Tibial artery (tissue), 4 donors: ENCODE data around the gene AGFG1.

Experiments used
- DNase-seq, 2 donors: peaks; one replicate each; pipeline ENCODE4 v3.0.0-alpha.2; 2019
- H3K27ac ChIP-seq, 2 donors: fragments of 200-600 bp; sonication (generic) in 1 of 2; 1 replicate in 1 of 2; 2 replicates in 1 of 2; pipeline ENCODE4 v1.5.1; 2018 to 2019; ENCODE audit warnings: mild to moderate bottlenecking in 1 of 2
- H3K27me3 ChIP-seq, 2 donors: fragments of 200-600 bp; sonication (generic) in 1 of 2; one replicate each; pipeline versions ENCODE4 v1.5.1 to v1.6.0; 2016 to 2019
- H3K36me3 ChIP-seq, 3 donors: fragments of 200-600 bp; sonication (generic) in 2 of 3; one replicate each; pipeline ENCODE4 v1.5.1; 2016 to 2019; ENCODE audit warnings: mild to moderate bottlenecking in 2 of 3
- H3K4me1 ChIP-seq, 4 donors: fragments of 200-600 bp; sonication (generic) in 2 of 4; 1 replicate in 3 of 4; 2 replicates in 1 of 4; pipeline ENCODE4 v1.5.1; 2016 to 2019
- H3K4me3 ChIP-seq, 2 donors: fragments of 200-600 bp; sonication (generic) in 1 of 2; 1 replicate in 1 of 2; 2 replicates in 1 of 2; pipeline ENCODE4 v1.5.1; 2018 to 2019; ENCODE audit warnings: mild to moderate bottlenecking in 2 of 2
- H3K9me3 ChIP-seq, 3 donors: fragments of 200-600 bp; sonication (generic) in 1 of 3; one replicate each; pipeline ENCODE4 v1.5.1; 2016 to 2019
- intact Hi-C: fragments of 100-400 bp; cut with DNase I; formaldehyde crosslinking; loops from one replicate; pipeline ENCODE4 v1.15.0; 2023; ENCODE audit warnings: low total_unique reads
- TF ChIP-seq, protein P1 (sequence below), 2 experiments: fragments of 200-600 bp in 1 of 2; fragments of 450-650 bp in 1 of 2; IDR thresholded peaks; one replicate each; pipeline ENCODE4 v1.5.1; 2017 to 2019; ENCODE audit warnings: antibody characterized with exemption in 2 of 2, mild to moderate bottlenecking in 1 of 2, moderate library complexity in 1 of 2

The AGFG1 gene

DNA sequence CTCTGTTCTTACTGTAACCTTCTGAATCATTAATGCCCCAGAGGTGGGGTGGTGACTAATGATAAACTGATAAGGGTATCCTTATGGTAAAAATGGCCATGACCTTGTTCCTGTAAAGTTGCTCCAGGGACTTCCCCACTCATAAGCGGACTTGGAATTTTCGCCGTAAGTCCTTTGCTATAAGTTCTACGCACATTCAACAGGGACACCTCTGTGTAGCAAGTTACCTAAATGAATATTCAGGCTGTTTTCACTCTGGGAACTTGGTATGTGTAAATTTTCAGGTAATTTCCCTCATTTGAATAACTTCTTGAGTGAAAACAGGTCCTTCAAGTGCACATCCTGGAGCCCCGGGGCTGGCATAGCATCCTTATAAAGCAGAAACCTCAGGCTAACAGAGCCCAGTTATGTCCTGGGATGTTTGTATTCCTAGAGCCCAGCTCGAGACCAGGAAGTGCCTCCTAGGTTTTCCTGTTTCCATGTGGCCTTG lies 9.4 kb upstream of the AGFG1 start:
- H3K27me3 ChIP-seq: no peaks in the 10 kb centered on the region
- H3K27ac ChIP-seq: no peak overlapping the region
- H3K36me3 ChIP-seq: no peaks in the 10 kb centered on the region
- TF ChIP-seq, protein P1, sequence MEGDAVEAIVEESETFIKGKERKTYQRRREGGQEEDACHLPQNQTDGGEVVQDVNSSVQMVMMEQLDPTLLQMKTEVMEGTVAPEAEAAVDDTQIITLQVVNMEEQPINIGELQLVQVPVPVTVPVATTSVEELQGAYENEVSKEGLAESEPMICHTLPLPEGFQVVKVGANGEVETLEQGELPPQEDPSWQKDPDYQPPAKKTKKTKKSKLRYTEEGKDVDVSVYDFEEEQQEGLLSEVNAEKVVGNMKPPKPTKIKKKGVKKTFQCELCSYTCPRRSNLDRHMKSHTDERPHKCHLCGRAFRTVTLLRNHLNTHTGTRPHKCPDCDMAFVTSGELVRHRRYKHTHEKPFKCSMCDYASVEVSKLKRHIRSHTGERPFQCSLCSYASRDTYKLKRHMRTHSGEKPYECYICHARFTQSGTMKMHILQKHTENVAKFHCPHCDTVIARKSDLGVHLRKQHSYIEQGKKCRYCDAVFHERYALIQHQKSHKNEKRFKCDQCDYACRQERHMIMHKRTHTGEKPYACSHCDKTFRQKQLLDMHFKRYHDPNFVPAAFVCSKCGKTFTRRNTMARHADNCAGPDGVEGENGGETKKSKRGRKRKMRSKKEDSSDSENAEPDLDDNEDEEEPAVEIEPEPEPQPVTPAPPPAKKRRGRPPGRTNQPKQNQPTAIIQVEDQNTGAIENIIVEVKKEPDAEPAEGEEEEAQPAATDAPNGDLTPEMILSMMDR (IDR thresholded peaks at IDR 0.05): no peak
- intact Hi-C loops: no loop called here
- no peak overlapping the region for H3K4me3 ChIP-seq
- H3K9me3 ChIP-seq: no peaks in the 10 kb centered on the region
- DNase-seq: no peak
- H3K4me1 ChIP-seq: peaks cover 0 to 13% (median 5%) of the 10 kb centered on the region in 4 donors

DNA sequence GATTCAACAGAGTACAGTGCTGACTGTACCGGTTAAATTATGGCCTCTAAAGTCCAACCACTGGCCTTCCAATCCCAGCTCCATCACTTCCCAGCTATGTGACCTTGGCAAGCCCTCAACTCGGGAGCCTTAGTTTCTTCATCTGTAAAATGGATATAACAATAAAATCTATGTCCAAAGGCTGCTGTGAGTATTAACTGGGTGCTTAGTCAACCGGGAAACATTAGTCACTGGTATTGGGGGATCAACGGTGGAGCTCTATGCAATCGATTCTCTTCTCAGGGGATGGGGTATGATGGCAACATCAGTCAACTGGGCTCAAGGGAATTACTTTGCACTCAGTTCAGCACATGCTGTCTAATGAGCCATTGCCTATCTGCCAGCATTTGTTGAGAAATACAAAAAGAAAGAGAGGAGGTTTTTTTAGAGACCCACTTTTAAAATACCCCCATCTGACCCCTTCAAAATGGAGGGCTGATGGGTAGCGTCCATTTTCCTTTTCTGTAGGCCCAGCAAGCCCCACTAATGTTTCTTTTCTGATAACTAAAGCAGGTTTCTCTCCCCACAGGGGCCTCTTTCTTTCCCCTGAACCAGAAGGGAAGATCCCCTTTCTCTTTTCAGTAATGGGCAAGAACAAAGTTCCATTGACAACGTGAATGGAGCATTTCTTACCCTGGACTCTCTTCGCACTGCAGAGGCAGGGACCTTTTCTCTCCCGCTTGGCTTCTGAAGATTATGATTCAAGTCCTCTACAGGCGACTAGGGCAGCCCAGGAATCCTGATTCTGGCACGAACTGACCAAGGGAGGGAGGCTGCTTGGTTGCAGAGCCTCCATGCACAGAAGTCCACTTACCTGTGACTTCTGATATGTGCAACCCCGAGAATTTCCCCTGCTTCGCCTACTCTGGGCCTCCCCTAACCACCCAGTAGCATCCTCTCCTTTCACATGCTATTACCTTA lies 8.7 kb upstream of the AGFG1 start:
- peaks cover 0 to 13% (median 5%) of the 10 kb centered on the region in 4 donors for H3K4me1 ChIP-seq
- DNase-seq: no peak
- H3K9me3 ChIP-seq: no peaks in the 10 kb centered on the region
- intact Hi-C loops: no loop called here
- no peaks in the 10 kb centered on the region for H3K27me3 ChIP-seq
- H3K4me3 ChIP-seq: no peak overlapping the region
- no peaks in the 10 kb centered on the region for H3K36me3 ChIP-seq
- H3K27ac ChIP-seq: no peak overlapping the region
- TF ChIP-seq, protein P1 (IDR thresholded peaks at IDR 0.05): no peak

DNA sequence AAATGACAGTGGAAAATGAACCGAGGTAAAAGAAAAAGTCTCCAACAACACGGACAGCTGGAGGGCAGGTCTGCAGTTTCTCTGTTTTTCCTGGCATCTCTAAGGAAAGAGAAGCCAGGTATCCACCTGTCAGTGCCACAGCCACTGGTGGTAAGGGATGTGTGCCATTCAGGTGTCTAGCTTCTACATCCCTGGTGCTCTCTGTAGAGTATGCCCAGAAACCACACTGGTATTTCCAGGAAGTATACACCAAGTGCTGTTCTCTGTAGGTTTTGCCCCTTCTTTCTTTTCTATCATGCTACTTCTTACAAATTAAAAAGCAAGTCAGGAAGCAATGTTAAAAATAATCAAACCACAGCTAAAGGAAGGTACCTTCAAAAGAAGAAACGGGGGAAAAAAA lies 7.6 kb upstream of the AGFG1 start:
- DNase-seq: no peak
- TF ChIP-seq, protein P1 (IDR thresholded peaks at IDR 0.05): no peak
- no peaks in the 10 kb centered on the region for H3K9me3 ChIP-seq
- H3K36me3 ChIP-seq: no peaks in the 10 kb centered on the region
- no peak overlapping the region for H3K4me3 ChIP-seq
- H3K27ac ChIP-seq: no peak overlapping the region
- intact Hi-C loops: no loop called here
- H3K4me1 ChIP-seq: peaks cover 0 to 13% (median 5%) of the 10 kb centered on the region in 4 donors
- H3K27me3 ChIP-seq: no peaks in the 10 kb centered on the region

DNA sequence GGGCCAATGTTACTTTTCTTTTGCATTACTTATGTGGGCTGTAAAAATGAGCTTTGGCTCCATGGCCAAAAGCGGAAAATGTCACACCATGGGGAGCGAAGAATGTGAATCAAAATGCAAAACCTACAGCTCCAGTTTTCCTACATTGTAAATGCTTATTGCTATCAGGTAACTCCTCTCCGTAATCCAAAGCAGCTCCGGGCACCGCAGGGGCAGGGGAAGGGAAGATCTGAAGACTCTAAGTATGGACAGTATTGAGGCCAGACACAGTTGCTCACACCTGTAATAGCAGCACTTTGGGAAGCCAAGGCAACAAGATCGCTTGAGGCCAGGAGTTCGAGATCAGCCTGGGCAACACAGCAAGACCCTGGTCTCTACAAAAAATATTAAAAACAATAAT lies 7.1 kb upstream of the AGFG1 start:
- intact Hi-C loops: no loop called here
- H3K4me1 ChIP-seq: peaks cover 0 to 13% (median 5%) of the 10 kb centered on the region in 4 donors
- no peaks in the 10 kb centered on the region for H3K9me3 ChIP-seq
- TF ChIP-seq, protein P1 (IDR thresholded peaks at IDR 0.05): no peak
- no peaks in the 10 kb centered on the region for H3K36me3 ChIP-seq
- H3K27me3 ChIP-seq: no peaks in the 10 kb centered on the region
- no peak for DNase-seq
- H3K4me3 ChIP-seq: no peak overlapping the region
- H3K27ac ChIP-seq: no peak overlapping the region

DNA sequence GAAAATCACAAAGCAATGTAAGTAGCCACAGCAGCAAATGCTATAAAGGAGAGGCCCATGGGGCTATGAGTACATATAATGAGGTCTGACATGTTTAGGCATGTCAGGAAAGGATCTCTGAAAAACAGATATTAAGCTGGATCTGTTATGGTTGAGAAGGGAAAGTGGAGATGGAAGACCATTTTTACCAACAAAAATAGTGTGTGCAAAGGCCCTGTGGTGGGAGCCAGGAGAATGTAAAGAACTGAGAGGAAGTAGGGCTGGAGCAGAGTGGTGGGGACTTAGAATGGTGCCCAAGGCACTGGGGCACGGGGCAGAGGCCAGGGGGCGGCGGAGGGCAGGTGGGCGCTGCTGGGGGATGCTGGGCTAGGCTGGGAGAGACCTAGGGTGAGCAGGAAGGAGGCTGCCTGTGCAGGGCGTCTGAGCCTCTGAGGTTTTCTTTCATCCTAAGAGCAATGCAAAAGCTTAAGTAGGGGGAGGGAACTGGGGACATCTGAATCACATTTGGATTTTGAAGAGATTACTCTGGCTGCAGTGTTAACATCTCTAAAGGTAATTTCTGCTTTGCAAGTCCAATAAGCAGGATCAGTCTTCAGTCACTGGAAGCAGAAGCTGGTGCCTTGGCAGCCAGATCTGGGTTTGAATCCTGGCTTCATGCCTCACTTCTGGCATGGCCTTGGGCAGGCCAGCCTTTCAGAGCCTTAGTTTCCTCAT lies 4.9 kb upstream of the AGFG1 start:
- TF ChIP-seq, protein P1 (IDR thresholded peaks at IDR 0.05): no peak
- Histone ChIP-seq H3K4me1 (peaks cover 0 to 17% (median 5%) of the 10 kb centered on the region in 4 donors), H3K9me3 (no peaks in the 10 kb centered on the region), H3K4me3 (no peak overlapping the region), H3K27ac (peak overlapping the region in 1 of 2 donors; percentile 27), H3K36me3 (no peaks in the 10 kb centered on the region), H3K27me3 (no peaks in the 10 kb centered on the region)
- intact Hi-C loops: no loop called here
- no peak for DNase-seq
